ENCODE data around the gene LGR4. TPM values are rescaled to one million over a fixed set of nuclear protein-coding genes. Genes with fewer than 3 reads are reported as not detected.

Gene LGR4
- total RNA-seq, 3 donors from 2014 or later (not counting 1 experiment from before 2014, with no cell fraction given): 0.08 to 0.70 (median 0.35) TPM

DNA sequence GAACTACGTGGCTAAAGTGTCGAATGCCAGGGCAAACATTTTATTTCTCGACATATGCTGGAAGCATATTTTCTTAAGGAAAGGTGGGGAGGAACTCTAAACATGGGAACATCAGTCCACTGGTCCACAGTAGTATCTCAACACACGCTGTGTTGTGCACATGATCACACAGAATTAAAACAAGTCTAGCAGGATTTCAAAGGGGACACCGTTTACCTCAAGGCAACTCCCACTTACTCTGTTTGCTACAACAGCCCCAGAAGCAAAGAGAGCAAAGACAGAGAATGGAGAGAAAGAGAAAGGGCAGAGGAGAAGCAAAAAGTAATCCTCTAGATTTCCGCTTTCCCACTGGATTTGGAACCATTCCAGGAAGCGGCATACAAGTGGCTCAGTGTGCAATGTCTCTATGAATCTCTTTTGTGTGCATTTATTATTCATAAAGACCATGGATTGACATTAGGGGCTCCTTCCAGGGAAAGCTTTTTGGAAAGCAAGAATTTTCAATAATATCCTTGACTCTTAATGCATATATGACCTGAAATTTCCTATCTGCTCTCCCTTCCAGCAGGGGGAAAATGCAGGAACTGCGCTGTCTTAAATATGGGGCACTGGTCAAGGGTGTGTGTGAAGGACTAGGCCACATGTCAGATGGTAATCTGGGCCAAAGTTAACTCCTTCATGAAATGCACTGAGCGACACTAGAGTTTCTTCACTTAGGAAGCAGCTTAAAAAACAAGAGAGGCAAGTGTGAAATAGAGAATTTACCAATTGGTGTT is 74.8 kb downstream of the LGR4 start:
- ATAC-seq (no peak), DNase-seq (no peak)
- intact Hi-C loops (cut with micrococcal nuclease): no loop called here
- H3K4me3 Mint-ChIP-seq: no peak overlapping the region
- Histone ChIP-seq H3K36me3 (ENCODE audit: control insufficient read depth, insufficient read depth, low read length) (no peaks in the 10 kb centered on the region), H3K4me3 (ENCODE audit: low read length) (no peak overlapping the region), H3K9me3 (ENCODE audit: control insufficient read depth, insufficient read depth, low read length) (no peaks in the 10 kb centered on the region), H3K27ac (ENCODE audit: low read length) (no peak overlapping the region), H3K4me1 (ENCODE audit: control insufficient read depth, insufficient read depth, low read length) (no peaks in the 10 kb centered on the region), H3K27me3 (ENCODE audit: control insufficient read depth, insufficient read depth, low read length) (no peaks in the 10 kb centered on the region)
- no peak overlapping the region for H3K27ac Mint-ChIP-seq
- WGBS (ENCODE audit: insufficient coverage): 94% methylated on average over 8 of the region's 9 CpGs
- H3K36me3 Mint-ChIP-seq: no peaks in the 10 kb centered on the region
- no peak for TF ChIP-seq CTCF (IDR thresholded peaks at IDR 0.05)
- peaks cover 5 to 16% of the 10 kb centered on the region in 2 donors for H3K27me3 Mint-ChIP-seq (ENCODE audit: low read depth in 2 of 2)
- no peaks in the 10 kb centered on the region for H3K9me3 Mint-ChIP-seq
- H3K4me1 Mint-ChIP-seq: no peaks in the 10 kb centered on the region

DNA sequence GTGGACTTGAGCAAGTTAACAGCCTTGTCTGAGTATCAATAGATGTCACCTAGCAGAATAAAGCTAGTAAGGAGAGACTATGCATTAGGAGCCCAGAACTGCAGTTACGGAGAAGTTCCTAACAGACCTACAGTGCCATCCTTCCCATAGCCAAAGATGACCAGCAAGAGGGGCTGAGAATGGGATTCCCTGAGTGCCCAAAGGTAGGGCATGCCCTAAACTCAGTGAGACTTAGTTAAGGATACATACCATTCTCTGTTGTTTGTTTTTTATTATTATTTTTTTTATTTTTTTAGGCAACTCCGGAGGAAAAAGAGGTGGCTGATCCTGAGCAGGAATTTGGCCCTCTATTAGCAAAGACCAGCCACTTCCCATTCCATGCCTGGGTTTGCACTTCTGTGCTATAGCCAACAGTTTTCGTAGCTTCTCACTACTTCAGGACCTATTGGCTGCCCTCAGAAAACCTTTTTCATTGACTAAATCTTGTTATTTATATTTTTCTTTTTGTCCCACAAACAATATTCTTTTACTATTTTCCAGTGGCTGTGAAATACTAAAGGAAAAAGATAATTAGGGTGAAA is 76.2 kb downstream of the LGR4 start:
- Histone ChIP-seq H3K27me3 (ENCODE audit: control insufficient read depth, insufficient read depth, low read length) (no peaks in the 10 kb centered on the region), H3K4me3 (ENCODE audit: low read length) (no peak overlapping the region), H3K4me1 (ENCODE audit: control insufficient read depth, insufficient read depth, low read length) (no peaks in the 10 kb centered on the region), H3K9me3 (ENCODE audit: control insufficient read depth, insufficient read depth, low read length) (no peaks in the 10 kb centered on the region), H3K27ac (ENCODE audit: low read length) (no peak overlapping the region), H3K36me3 (ENCODE audit: control insufficient read depth, insufficient read depth, low read length) (no peaks in the 10 kb centered on the region)
- Mint-ChIP-seq H3K27ac (no peak overlapping the region), H3K9me3 (no peaks in the 10 kb centered on the region), H3K27me3 (ENCODE audit: low read depth in 2 of 2) (peaks cover 5 to 20% of the 10 kb centered on the region in 2 donors), H3K4me3 (no peak overlapping the region), H3K36me3 (no peaks in the 10 kb centered on the region), H3K4me1 (no peaks in the 10 kb centered on the region)
- 97% methylated on average over 3 of the region's 3 CpGs for WGBS (ENCODE audit: insufficient coverage)
- no peak for ATAC-seq
- intact Hi-C loops (cut with micrococcal nuclease): no loop called here
- TF ChIP-seq CTCF (IDR thresholded peaks at IDR 0.05): no peak
- DNase-seq: no peak

- Histone ChIP-seq H3K36me3 (ENCODE audit: control insufficient read depth, insufficient read depth, low read length) (no peaks in the 10 kb centered on the region), H3K27ac (ENCODE audit: low read length) (no peak overlapping the region), H3K4me3 (ENCODE audit: low read length) (no peak overlapping the region), H3K4me1 (ENCODE audit: control insufficient read depth, insufficient read depth, low read length) (no peaks in the 10 kb centered on the region), H3K27me3 (ENCODE audit: control insufficient read depth, insufficient read depth, low read length) (no peaks in the 10 kb centered on the region), H3K9me3 (ENCODE audit: control insufficient read depth, insufficient read depth, low read length) (no peaks in the 10 kb centered on the region)
- Mint-ChIP-seq H3K27me3 (ENCODE audit: low read depth in 2 of 2) (peaks cover 5 to 20% of the 10 kb centered on the region in 2 donors), H3K36me3 (no peaks in the 10 kb centered on the region), H3K4me1 (no peaks in the 10 kb centered on the region), H3K9me3 (no peaks in the 10 kb centered on the region), H3K27ac (no peak overlapping the region), H3K4me3 (no peak overlapping the region)
- no peak for ATAC-seq
- TF ChIP-seq CTCF (IDR thresholded peaks at IDR 0.05): no peak
- DNase-seq: no peak
- WGBS (ENCODE audit: insufficient coverage): 89% methylated on average over 7 of the region's 7 CpGs
- intact Hi-C loops (cut with micrococcal nuclease): no loop called here
Observed at GRCh38 chr11:27395556-27396258, 76.9 kb downstream of the LGR4 start.
